Psoas muscle (tissue), 8 donors: ENCODE results near the gene NPIPB8. TPM values are rescaled to one million over a fixed set of nuclear protein-coding genes. Genes with fewer than 3 reads are reported as not detected.
"Not testable (repeated sequence)": the region's sequence is repeated elsewhere in the genome, so short reads cannot be mapped to it uniquely, and the experiment has no call there.

ENCODE experiments used
- ATAC-seq, 4 donors: fragments of 200-7000 bp; cut with Tn5 transposase; one replicate each; pipeline ENCODE4 v1.9.1; 2020; ENCODE audit warnings: moderate library complexity in 3 of 4, mild to moderate bottlenecking in 2 of 4
- DNase-seq, 2 donors: peaks; one replicate each; pipeline ENCODE4 v3.0.0-alpha.2; 2020
- H3K27ac ChIP-seq: fragments of 200-600 bp; one replicate; pipeline ENCODE4 v1.8.0; 2022
- H3K27me3 ChIP-seq, 3 donors: fragments of 200-600 bp in 1 of 3; one replicate each; pipeline versions ENCODE4 v1.6.1 to v1.8.0; 2013 to 2022; ENCODE audit warnings: low read length in 2 of 3, mild to moderate bottlenecking in 2 of 3, moderate library complexity in 1 of 3; ENCODE audit not compliant: insufficient read depth in 3 of 3
- H3K36me3 ChIP-seq, 2 donors: fragments of 200-600 bp in 1 of 2; one replicate each; pipeline versions ENCODE4 v1.6.1 to v1.8.0; 2013 to 2022; ENCODE audit warnings: low read depth in 1 of 2, mild to moderate bottlenecking in 1 of 2, moderate library complexity in 1 of 2; ENCODE audit not compliant: insufficient read depth in 1 of 2
- H3K4me1 ChIP-seq: fragments of 200-600 bp; one replicate; pipeline ENCODE4 v1.8.0; 2022
- H3K4me3 ChIP-seq: fragments of 200-600 bp; one replicate; pipeline ENCODE4 v1.8.0; 2022; ENCODE audit warnings: mild to moderate bottlenecking
- H3K9me3 ChIP-seq: fragments of 200-600 bp; one replicate; pipeline ENCODE4 v1.8.0; 2022
- WGBS, 3 donors: extraction: QIAGEN DNeasy Blood & Tissue Kit; methylation state at CpG; one replicate each; pipeline versions ENCODE4 v1.1.6 to v1.1.7; 2013; 5-methylcytosine and 5-hydroxymethylcytosine counted together
- intact Hi-C, 2 donors: fragments of 100-400 bp; cut with DNase I; formaldehyde crosslinking; loops; one replicate each; pipeline versions ENCODE4 v1.11.0 to v1.14.2; 2022
- polyA plus RNA-seq, 3 donors: library from polyadenylated mRNA; stranded (reverse); fragments of 200-250 nt; gene quantifications; one replicate each; pipeline ENCODE4 v1.2.3, GENCODE V29; 2013
- total RNA-seq, 4 donors: library from RNA; stranded (reverse); fragmentation: NEBNext Ultra II Directional in 2 of 4; extraction: Animal tissue kit (Norgen Biotek cat#: 25700) in 2 of 4; gene quantifications; one replicate each; pipeline versions ENCODE4 v1.2.1 to v1.2.4, GENCODE V29; 2021 to 2023
- TF ChIP-seq, protein P1 (sequence below): fragments of 200-600 bp; IDR thresholded peaks from one replicate; pipeline ENCODE4 v1.8.0; 2022; ENCODE audit warnings: antibody characterized with exemption
- donor health status: healthy with polysubstance abuse.
- donor health status: DM: no; HTN: no; CAD: no; lungs with moderate emphysema.
- donor health status: Bipolar disorder and iron deficiency.
- donor health status: healthy.
- donor health status: DM: yes; HTN: yes; CAD: no.
- donor health status: DM: no; HTN: no; CAD: no.
- donor health status: DM: no; HTN: no; CAD: no.
- donor health status: DM: yes; HTN: yes; CAD: no.

The NPIPB8 gene
- total and polyA plus RNA-seq, 7 donors: 0.78 TPM; not detected in 6

DNA sequence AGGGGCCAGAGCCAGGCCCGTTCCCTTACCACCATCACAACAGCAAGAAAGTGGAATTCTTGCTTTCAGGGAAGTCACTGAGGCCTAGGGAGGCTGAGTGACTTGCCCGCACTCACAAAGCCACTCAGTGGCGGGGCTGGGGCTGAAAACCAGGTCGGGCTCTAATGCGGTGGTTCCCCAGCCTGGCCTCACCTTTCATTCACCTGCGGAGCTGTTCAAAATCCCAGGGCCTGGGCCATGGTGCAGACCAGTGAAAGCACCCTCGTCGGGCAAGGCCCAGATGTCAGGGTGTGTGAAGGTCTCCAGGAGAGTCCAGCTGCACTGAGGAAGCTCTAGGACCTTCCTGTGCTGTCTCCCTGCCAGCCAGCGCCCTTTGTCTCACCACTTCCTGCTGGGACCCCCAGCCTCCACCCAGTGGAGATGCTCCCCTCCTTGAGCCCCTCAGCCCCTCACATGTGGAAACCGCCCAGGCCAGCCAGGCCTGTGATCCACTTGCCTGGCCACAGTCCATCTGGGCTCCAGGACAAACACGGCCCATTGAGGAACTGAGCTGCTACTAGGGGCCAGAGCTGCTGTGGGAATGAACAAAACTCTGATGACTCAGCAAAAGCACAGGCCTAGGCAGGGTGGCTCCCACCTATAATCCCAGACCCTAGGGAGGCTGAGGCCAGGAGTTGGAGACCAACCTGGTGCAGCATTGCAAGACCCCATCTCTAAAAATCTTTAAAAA is 28.8 kb upstream of the NPIPB8 start:
- DNase-seq: peak; percentile 37 to 74
- H3K4me3 ChIP-seq: peak overlapping the region; percentile 52
- not testable (repeated sequence) for H3K27me3 ChIP-seq, H3K36me3 ChIP-seq, H3K4me1 ChIP-seq, H3K27ac ChIP-seq, H3K9me3 ChIP-seq
- intact Hi-C loops: loop anchor here in 1 of 2 donors (5.0 kb wide), 1 partner anchor 37 kb away; no protein-coding TSS in a partner anchor
- ATAC-seq: peak in 2 of 4 donors; percentile 3 to 39
- WGBS, 3 donors: 76 to 78% (median 76%) methylated on average over 10 to 11 of the region's 11 CpGs

DNA sequence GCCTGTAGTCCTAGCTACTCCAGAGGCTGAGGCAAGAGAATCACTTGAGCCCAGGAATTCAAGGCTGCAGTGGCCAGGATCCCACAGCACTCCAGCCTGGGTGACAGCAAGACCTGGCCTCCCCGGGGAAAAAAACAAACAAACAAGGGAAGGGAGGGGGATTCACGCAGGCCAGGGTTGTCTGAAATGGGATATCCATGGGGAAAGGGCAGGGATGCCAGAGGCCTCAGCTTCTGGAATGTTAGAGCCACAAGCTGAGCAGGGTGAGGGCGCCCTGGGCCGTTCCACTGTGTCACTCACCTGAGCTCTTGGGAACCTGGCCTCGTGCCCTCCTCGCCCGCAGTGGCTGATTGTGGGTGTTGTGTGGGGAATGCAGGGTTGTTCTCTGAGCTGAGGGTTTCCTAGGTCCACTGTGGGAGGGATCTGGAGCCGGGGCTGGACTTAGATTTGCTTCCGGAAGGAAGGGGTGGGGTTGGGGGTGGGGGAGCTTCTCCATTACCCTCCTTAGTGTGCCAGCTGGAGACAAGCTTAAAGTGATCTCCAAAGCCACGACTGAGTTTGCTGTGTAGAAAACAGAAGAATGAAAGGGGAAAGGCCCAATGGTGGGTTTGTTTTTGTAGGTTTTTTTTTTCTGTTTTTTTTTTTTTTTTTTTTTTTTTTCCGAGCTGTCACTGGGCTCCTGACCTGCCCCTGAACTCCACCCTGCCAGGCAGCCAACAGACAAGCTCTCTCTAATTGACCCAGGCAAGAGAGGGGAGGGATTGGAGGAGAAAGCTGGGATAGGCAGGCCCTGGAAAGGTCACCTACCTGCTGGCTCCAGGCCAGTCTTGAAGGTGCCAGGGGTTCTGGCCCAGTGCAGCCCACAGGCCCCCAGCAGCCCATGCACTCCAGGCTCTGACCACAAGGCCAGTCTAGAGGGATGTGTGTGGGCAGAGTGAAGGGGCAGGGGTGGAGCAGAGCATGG is 28.0 kb upstream of the NPIPB8 start, which contains the start of gene SULT1A1:
SULT1A1 (minus strand) TSS at position 414 of the 964 bp plus-strand sequence. CDS start 1,189 bp downstream, outside the sequence.
- Histone ChIP-seq H3K4me1 (peaks cover 10% of the 10 kb centered on the region), H3K4me3 (peak within 1 kb of the TSS; percentile 52), H3K27ac (no peak within 1 kb of the TSS), H3K9me3 (no peaks in the 10 kb centered on the region), H3K27me3 (no peaks in the 10 kb centered on the region), H3K36me3 (peaks cover 0 to 9% of the 10 kb centered on the region in 2 donors)
- ATAC-seq (peak; percentile 55 to 78 (median 60)), DNase-seq (peak; percentile 41 to 79)
- intact Hi-C loops: loop anchor here in 1 of 2 donors (5.0 kb wide), 1 partner anchor 38 kb away; no protein-coding TSS in a partner anchor
- TF ChIP-seq, protein P1, sequence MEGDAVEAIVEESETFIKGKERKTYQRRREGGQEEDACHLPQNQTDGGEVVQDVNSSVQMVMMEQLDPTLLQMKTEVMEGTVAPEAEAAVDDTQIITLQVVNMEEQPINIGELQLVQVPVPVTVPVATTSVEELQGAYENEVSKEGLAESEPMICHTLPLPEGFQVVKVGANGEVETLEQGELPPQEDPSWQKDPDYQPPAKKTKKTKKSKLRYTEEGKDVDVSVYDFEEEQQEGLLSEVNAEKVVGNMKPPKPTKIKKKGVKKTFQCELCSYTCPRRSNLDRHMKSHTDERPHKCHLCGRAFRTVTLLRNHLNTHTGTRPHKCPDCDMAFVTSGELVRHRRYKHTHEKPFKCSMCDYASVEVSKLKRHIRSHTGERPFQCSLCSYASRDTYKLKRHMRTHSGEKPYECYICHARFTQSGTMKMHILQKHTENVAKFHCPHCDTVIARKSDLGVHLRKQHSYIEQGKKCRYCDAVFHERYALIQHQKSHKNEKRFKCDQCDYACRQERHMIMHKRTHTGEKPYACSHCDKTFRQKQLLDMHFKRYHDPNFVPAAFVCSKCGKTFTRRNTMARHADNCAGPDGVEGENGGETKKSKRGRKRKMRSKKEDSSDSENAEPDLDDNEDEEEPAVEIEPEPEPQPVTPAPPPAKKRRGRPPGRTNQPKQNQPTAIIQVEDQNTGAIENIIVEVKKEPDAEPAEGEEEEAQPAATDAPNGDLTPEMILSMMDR: no peak
- WGBS, 3 donors: 20 to 31% (median 27%) methylated on average over 11 of the region's 11 CpGs

DNA sequence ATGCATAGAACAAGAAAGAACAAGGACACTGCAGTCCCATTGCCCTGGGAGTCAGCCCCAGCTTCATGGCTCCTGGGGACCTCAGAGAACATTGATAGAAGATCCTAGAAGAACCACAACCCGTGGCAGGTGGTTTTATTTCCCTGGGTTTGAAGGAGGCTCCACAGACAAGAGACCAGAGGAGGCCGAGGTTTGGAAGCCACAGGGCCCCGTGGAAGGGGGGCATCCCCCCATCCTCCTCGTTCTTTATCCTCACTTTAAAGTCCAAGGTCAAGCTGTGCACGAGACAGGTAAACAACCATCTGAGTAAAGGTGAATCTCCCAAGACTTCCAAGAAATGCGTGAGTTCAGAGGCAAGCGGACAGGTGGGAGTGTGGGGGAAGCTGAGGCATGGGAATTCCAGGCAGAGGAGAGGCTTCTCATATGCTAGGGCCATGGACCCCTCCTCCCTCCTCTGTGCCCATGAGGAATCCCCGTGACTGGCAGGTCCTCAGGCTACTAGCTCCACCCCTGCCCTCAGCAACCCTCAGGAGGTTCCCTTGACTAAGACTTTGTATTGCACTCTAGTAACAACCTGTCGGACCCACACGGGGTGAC is 27.2 kb upstream of the NPIPB8 start:
- WGBS, 3 donors: 81 to 82% (median 82%) methylated on average over 10 of the region's 10 CpGs
- ATAC-seq (no peak), DNase-seq (no peak)
- H3K4me1 ChIP-seq: peaks cover 10% of the 10 kb centered on the region
- intact Hi-C loops: no loop called here
- H3K9me3 ChIP-seq: no peaks in the 10 kb centered on the region
- H3K36me3 ChIP-seq: peaks cover 0 to 9% of the 10 kb centered on the region in 2 donors
- no peaks in the 10 kb centered on the region for H3K27me3 ChIP-seq
- H3K27ac ChIP-seq: no peak overlapping the region
- TF ChIP-seq, protein P1: no peak
- peak overlapping the region; percentile 52 for H3K4me3 ChIP-seq

DNA sequence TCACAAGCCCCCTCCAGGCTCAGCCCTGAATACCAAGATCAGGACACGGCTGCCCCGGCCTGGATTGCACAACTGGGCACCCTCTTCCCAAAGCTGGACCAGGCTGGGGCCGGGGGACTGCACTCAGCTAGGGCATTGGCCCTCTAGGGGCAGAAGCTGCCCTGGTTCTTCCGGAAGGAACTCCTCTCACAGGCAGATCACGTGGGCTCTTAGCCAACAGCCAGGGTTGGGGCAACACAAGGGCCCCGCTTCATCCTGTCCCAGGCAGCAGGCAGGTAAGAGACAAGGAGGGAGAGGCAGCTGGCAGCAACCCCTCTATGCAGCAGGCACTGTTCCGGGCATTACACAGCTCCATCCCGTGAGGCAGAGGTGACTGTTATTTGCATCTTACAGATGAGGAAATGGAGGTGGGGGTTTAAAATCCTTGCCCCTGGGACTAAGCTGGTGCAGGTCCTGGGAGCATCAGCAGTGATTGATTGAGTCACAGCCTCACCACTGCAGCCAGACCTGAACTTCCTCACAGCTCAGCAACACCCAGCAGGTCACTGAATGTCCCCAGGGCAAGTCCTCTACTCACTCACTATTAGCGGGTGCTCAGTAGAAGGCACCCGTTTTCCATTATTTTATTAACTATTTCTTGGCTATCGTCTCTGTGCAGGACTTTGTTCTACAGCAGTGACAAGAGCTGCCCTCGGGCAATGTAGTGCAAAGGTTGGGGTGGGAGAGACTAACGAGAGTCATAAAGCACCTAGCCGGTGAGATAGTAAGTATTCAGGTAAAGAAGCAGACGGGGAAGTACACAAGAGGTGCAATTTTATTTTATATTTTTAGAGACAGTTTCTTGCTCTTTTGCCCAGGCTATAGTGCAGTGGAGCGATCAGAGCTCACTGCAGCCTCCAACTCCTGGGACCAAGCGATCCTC is 25.2 kb upstream of the NPIPB8 start:
- peak in 1 of 4 donors; percentile 21 for ATAC-seq
- intact Hi-C loops, H3K9me3 ChIP-seq, H3K36me3 ChIP-seq, DNase-seq, H3K4me3 ChIP-seq, H3K27me3 ChIP-seq, H3K4me1 ChIP-seq, H3K27ac ChIP-seq: not testable (repeated sequence)
- no CpG with 5 or more reads among the region's 17 CpGs for WGBS, 3 donors

DNA sequence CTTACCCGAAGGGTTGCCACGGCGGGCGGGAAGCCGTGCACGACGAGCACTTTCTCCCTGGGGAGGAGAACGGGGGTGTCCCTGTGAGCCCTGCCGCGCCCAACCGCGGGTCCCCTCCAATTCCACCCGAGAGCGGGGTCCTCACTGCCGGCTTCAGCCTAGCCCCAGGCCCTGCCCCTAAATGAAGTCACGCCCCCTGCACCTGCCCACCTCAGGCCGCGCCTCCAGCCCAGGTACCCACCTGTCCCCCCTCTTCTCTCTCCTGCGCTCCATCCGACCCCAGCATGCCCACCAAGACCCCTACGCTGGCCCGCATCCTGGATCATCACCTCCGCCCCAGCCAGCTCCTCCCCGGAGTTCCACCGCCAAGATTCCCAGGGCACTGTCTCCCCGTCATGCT is 24.0 kb upstream of the NPIPB8 start:
- H3K9me3 ChIP-seq, H3K27me3 ChIP-seq, H3K27ac ChIP-seq, DNase-seq, H3K4me3 ChIP-seq, H3K36me3 ChIP-seq, H3K4me1 ChIP-seq, ATAC-seq, intact Hi-C loops: not testable (repeated sequence)
- 33 to 40% (median 35%) methylated on average over 1 to 7 of the region's 26 CpGs for WGBS, 3 donors

DNA sequence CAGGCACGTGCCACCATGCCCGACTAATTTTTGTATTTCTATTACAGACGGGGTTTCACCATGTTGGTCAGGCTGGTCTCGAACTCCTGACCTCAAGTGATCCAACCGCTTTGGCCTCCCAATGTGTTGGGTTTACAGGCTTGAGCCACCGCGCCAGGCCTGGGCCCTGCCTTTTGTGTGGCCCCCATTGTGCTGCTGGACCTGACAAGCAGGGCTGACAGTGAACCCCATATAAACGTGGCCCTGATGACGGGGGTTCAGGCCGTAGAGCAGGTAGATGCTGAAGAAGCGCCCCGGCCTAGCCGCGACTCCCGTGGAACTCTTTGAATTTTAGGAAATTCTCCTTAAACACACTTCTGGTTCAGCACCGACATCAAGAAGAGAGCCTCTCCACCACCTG is 23.3 kb upstream of the NPIPB8 start:
- intact Hi-C loops, H3K27me3 ChIP-seq: not testable (repeated sequence)

More for the DNA sequence above, 23.3 kb upstream of the NPIPB8 start:
- H3K4me1 ChIP-seq, H3K4me3 ChIP-seq, H3K27ac ChIP-seq, H3K9me3 ChIP-seq, ATAC-seq, DNase-seq: not testable (repeated sequence)
- WGBS, 3 donors: 75 to 82% (median 78%) methylated on average over 12 to 13 of the region's 16 CpGs
- peaks cover 0 to 10% of the 10 kb centered on the region in 2 donors for H3K36me3 ChIP-seq
